ENCODE results near the gene VRK2.
"Not testable (repeated sequence)": the region's sequence is repeated elsewhere in the genome, so short reads cannot be mapped to it uniquely, and the experiment has no call there.

Gene VRK2

GRCh38 chr2:58110765-58111164, 64.2 kb downstream of the VRK2 start:
- H3K4me3 ChIP-seq (ENCODE audit: low read depth, low read length): no peak overlapping the region
- no peak for DNase-seq (ENCODE audit: low read depth)
- in situ Hi-C loops (cut with HindIII; ENCODE audit: low sequenced_read_pairs): no loop called here
- TF ChIP-seq, protein P1, sequence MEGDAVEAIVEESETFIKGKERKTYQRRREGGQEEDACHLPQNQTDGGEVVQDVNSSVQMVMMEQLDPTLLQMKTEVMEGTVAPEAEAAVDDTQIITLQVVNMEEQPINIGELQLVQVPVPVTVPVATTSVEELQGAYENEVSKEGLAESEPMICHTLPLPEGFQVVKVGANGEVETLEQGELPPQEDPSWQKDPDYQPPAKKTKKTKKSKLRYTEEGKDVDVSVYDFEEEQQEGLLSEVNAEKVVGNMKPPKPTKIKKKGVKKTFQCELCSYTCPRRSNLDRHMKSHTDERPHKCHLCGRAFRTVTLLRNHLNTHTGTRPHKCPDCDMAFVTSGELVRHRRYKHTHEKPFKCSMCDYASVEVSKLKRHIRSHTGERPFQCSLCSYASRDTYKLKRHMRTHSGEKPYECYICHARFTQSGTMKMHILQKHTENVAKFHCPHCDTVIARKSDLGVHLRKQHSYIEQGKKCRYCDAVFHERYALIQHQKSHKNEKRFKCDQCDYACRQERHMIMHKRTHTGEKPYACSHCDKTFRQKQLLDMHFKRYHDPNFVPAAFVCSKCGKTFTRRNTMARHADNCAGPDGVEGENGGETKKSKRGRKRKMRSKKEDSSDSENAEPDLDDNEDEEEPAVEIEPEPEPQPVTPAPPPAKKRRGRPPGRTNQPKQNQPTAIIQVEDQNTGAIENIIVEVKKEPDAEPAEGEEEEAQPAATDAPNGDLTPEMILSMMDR (IDR thresholded peaks at IDR 0.05; ENCODE audit: low read depth, low read length, missing control alignments): no peak

GRCh38 chr2:58113563-58113962, 67.0 kb downstream of the VRK2 start:
- H3K4me3 ChIP-seq (ENCODE audit: low read depth, low read length); DNase-seq (ENCODE audit: low read depth); in situ Hi-C loops (cut with HindIII; ENCODE audit: low sequenced_read_pairs): not testable (repeated sequence)

GRCh38 chr2:58120626-58121229, 74.1 kb downstream of the VRK2 start:
- DNase-seq (ENCODE audit: low read depth): no peak
- no peak overlapping the region for H3K4me3 ChIP-seq (ENCODE audit: low read depth, low read length)
- TF ChIP-seq, protein P1 (IDR thresholded peaks at IDR 0.05; ENCODE audit: low read depth, low read length, missing control alignments): no peak
- in situ Hi-C loops (cut with HindIII; ENCODE audit: low sequenced_read_pairs): no loop called here

DNA sequence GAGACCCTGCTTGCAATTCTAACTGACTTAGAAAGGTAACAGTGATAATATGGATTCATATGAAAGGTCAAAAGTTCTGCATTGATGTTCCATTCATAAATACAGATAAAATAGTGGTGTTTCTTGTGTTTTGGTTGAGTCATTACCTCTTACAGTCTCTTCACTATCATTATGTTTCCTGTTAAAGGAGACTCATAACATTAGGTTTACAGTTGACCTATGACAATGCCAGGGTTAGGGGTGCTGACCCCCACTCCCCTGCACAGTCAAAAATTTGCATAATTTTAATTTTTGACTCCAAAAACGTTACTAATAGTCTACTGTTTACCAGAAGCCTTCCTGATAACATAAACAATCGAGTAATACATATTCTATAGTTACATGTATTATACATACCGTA, 75.4 kb downstream of the VRK2 start:
- H3K4me3 ChIP-seq (ENCODE audit: low read depth, low read length): no peak overlapping the region
- no peak for DNase-seq (ENCODE audit: low read depth)
- TF ChIP-seq, protein P1 (IDR thresholded peaks at IDR 0.05; ENCODE audit: low read depth, low read length, missing control alignments): no peak
- in situ Hi-C loops (cut with HindIII; ENCODE audit: low sequenced_read_pairs): no loop called here

DNA sequence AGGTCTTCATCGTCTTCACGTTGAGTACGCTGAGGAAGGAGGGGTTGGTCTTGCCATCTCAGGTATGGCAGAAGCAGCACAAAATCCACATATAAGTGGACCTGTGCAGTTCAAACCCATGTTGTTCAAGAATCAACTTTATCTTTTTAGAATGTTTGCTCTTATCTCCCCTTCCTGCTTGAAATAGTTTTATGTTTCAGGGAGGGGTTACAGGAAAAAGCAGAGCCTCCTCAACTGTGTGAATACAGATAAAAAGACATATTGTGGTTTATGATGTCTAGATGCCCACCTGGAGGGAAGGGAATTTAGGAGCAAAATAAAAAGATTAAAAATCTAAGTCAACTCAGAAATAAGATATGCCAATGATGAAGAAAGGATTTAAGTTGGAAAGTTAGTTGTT, 75.9 kb downstream of the VRK2 start:
- in situ Hi-C loops (cut with HindIII; ENCODE audit: low sequenced_read_pairs): no loop called here
- DNase-seq (ENCODE audit: low read depth): no peak
- TF ChIP-seq, protein P1 (IDR thresholded peaks at IDR 0.05; ENCODE audit: low read depth, low read length, missing control alignments): no peak
- no peak overlapping the region for H3K4me3 ChIP-seq (ENCODE audit: low read depth, low read length)

GRCh38 chr2:58127111-58127510, 80.5 kb downstream of the VRK2 start:
- TF ChIP-seq, protein P1 (IDR thresholded peaks at IDR 0.05; ENCODE audit: low read depth, low read length, missing control alignments): no peak
- in situ Hi-C loops (cut with HindIII; ENCODE audit: low sequenced_read_pairs): no loop called here
- no peak overlapping the region for H3K4me3 ChIP-seq (ENCODE audit: low read depth, low read length)
- DNase-seq (ENCODE audit: low read depth): no peak

DNA sequence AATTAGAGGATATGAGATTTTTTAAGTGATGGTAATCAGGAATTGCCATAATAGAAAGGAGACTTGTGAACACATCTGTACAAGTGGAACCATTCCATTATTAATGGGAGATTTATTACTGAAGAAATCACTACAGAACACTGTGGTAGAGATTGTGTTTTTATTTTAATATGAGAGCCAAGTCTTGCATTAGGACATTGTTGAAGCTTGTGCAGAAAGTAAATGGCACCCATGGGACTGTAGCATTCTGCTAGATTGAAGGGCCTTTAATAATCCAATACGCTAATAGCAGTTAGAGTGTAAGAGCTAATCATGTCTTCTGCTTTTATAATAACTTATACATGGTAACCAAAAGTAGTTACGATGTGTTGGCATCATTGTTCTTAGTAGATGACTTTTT, 83.6 kb downstream of the VRK2 start:
- TF ChIP-seq, protein P1 (IDR thresholded peaks at IDR 0.05; ENCODE audit: low read depth, low read length, missing control alignments): no peak
- H3K4me3 ChIP-seq (ENCODE audit: low read depth, low read length): no peak overlapping the region
- no peak for DNase-seq (ENCODE audit: low read depth)
- in situ Hi-C loops (cut with HindIII; ENCODE audit: low sequenced_read_pairs): no loop called here

Measured in astrocyte of the cerebellum (primary cell).